Effector memory CD8-positive, alpha-beta T cell (primary cell): ENCODE data around the gene CHAMP1.

Source experiments
- ATAC-seq: fragments of 150-1000 bp; cut with Tn5 transposase; replicated peaks from 2 replicates; pipeline ENCODE4 v1.10.0; 2021; ENCODE audit warnings: mild to moderate bottlenecking, moderate library complexity
- DNase-seq, 3 experiments: peaks; one replicate each; pipeline ENCODE4 v3.0.0; 2021
- H3K27ac Mint-ChIP-seq, 2 donors: one replicate each; pipeline ENCODE4 v1.8.0; 2022; ENCODE audit warnings: mild to moderate bottlenecking in 2 of 2, mixed read lengths in 2 of 2, moderate library complexity in 2 of 2
- H3K27me3 Mint-ChIP-seq, 2 donors: one replicate each; pipeline ENCODE4 v1.8.0; 2022; ENCODE audit warnings: mixed read lengths in 2 of 2
- H3K36me3 Mint-ChIP-seq: one replicate; pipeline ENCODE4 v1.8.0; 2022; ENCODE audit warnings: mild to moderate bottlenecking, moderate library complexity, mixed read lengths; ENCODE audit not compliant: insufficient read depth
- H3K4me1 Mint-ChIP-seq, 2 donors: one replicate each; pipeline ENCODE4 v1.8.0; 2022; ENCODE audit warnings: low read depth in 2 of 2, mixed read lengths in 2 of 2
- H3K4me3 Mint-ChIP-seq, 2 donors: one replicate each; pipeline ENCODE4 v1.8.0; 2022; ENCODE audit warnings: mild to moderate bottlenecking in 2 of 2, mixed read lengths in 2 of 2, moderate library complexity in 2 of 2
- H3K9me3 Mint-ChIP-seq, 2 donors: one replicate each; pipeline ENCODE4 v1.8.0; 2022; ENCODE audit warnings: mixed read lengths in 2 of 2
- total RNA-seq, 9 experiments: gene quantifications; one replicate each; lab custom pipeline; 2026; lab: John Stamatoyannopoulos, UW

CHAMP1 gene, protein sequence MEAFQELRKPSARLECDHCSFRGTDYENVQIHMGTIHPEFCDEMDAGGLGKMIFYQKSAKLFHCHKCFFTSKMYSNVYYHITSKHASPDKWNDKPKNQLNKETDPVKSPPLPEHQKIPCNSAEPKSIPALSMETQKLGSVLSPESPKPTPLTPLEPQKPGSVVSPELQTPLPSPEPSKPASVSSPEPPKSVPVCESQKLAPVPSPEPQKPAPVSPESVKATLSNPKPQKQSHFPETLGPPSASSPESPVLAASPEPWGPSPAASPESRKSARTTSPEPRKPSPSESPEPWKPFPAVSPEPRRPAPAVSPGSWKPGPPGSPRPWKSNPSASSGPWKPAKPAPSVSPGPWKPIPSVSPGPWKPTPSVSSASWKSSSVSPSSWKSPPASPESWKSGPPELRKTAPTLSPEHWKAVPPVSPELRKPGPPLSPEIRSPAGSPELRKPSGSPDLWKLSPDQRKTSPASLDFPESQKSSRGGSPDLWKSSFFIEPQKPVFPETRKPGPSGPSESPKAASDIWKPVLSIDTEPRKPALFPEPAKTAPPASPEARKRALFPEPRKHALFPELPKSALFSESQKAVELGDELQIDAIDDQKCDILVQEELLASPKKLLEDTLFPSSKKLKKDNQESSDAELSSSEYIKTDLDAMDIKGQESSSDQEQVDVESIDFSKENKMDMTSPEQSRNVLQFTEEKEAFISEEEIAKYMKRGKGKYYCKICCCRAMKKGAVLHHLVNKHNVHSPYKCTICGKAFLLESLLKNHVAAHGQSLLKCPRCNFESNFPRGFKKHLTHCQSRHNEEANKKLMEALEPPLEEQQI
- 4.0 to 13.8 (median 6.0) reads per million in 9 experiments for total RNA-seq

- H3K4me3 Mint-ChIP-seq: peak within 1 kb of the TSS; percentile 82 to 96
- H3K4me1 Mint-ChIP-seq: peaks cover 29 to 34% of the 10 kb centered on the region in 2 donors
- H3K9me3 Mint-ChIP-seq: no peaks in the 10 kb centered on the region
- ATAC-seq: peak; percentile 88
- H3K27me3 Mint-ChIP-seq: no peaks in the 10 kb centered on the region
- peak within 1 kb of the TSS; percentile 87 to 94 for H3K27ac Mint-ChIP-seq
- H3K36me3 Mint-ChIP-seq: peaks cover 4% of the 10 kb centered on the region
- peak; percentile 75 to 79 (median 79) for DNase-seq
Observed at GRCh38 chr13:114314074-114314912, at the start of gene CHAMP1. CHAMP1 (plus strand) TSS chr13:114314503; CDS start chr13:114323843, 9,340 bp downstream.

DNA sequence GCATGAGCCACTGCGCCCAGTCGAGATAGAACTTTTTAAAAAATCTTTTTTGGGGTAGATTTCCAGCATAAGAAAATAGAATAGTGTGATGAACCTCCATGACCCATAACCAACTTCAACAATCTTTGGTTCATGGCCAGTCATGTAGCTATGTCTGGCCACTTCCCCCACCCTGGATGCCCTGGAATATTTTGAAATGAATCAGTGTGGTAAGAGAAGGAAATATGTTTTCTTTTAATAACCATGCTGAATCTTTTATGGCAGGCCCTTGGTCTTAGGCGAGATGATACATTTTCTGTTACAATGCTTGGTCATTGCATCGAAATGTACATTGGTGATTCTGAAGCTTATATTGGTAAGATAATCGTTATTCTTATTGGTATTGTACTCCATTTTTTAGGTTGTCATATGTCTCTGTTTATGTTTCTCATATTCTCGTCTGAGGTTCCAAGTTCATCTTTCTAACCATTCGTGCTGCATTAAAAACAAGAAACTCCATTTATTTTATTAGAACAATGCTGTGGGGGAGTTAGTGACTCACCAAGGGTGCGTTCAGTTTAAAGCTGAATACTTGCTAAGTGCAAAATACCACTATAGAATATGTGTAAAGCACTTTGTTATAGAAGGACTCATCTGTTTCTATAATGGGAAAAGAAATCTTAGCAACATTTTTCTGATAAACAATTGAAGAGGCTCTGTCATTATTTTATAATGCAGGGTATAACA is 49.3 kb upstream of the CHAMP1 start:
- H3K27ac Mint-ChIP-seq: peak overlapping the region in 1 of 2 donors; percentile 82
- H3K4me1 Mint-ChIP-seq: peaks cover 57 to 66% of the 10 kb centered on the region in 2 donors
- peaks cover 50% of the 10 kb centered on the region for H3K36me3 Mint-ChIP-seq
- peak overlapping the region; percentile 3 to 22 for H3K4me3 Mint-ChIP-seq
- H3K27me3 Mint-ChIP-seq: no peaks in the 10 kb centered on the region
- no peaks in the 10 kb centered on the region for H3K9me3 Mint-ChIP-seq
- DNase-seq: no peak
- ATAC-seq: no peak

GRCh38 chr13:114266241-114266640 is 48.1 kb upstream of the CHAMP1 start:
- H3K4me1 Mint-ChIP-seq: peaks cover 53 to 57% of the 10 kb centered on the region in 2 donors
- H3K4me3 Mint-ChIP-seq: peak overlapping the region; percentile 47 to 81
- H3K27me3 Mint-ChIP-seq: no peaks in the 10 kb centered on the region
- DNase-seq: no peak
- H3K36me3 Mint-ChIP-seq: peaks cover 43% of the 10 kb centered on the region
- H3K27ac Mint-ChIP-seq: peak overlapping the region; percentile 78 to 82
- ATAC-seq: no peak
- H3K9me3 Mint-ChIP-seq: no peaks in the 10 kb centered on the region

GRCh38 chr13:114268344-114269280 is 45.7 kb upstream of the CHAMP1 start:
- Mint-ChIP-seq H3K4me3 (peak overlapping the region; percentile 72 to 81), H3K36me3 (peaks cover 45% of the 10 kb centered on the region), H3K4me1 (peaks cover 36 to 43% of the 10 kb centered on the region in 2 donors), H3K27me3 (no peaks in the 10 kb centered on the region), H3K27ac (peak overlapping the region; percentile 87 to 89), H3K9me3 (no peaks in the 10 kb centered on the region)
- peak; percentile 10 to 26 (median 10) for DNase-seq
- ATAC-seq: peak; percentile 77

DNA sequence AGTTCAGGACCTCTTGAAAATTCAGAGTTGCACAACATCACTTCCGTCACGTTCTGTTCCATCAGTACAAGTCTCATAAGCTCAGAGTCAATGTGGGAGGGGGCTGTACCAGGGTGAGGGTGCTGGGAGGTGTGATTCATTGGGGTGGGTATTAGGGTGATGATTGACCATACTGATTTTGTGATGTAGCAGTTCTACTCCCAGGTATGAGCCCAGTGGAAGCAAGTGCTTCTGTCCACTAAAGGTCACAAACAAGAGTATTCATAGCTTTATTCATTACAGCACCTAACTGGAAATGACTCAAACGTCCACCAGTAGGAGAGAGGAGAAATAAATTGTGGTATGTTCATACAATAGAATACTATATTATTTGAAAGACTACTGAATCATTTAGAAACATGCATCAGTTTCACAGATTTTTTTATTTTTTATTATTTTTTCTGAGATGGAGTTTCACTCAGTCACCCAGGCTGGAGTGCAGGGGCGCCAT is 45.0 kb upstream of the CHAMP1 start:
- peak overlapping the region; percentile 87 to 89 for H3K27ac Mint-ChIP-seq
- H3K9me3 Mint-ChIP-seq: no peaks in the 10 kb centered on the region
- H3K27me3 Mint-ChIP-seq: no peaks in the 10 kb centered on the region
- ATAC-seq: no peak
- peaks cover 29 to 41% of the 10 kb centered on the region in 2 donors for H3K4me1 Mint-ChIP-seq
- no peak for DNase-seq
- peaks cover 40% of the 10 kb centered on the region for H3K36me3 Mint-ChIP-seq
- peak overlapping the region; percentile 29 to 72 for H3K4me3 Mint-ChIP-seq

GRCh38 chr13:114272977-114273376 is 41.3 kb upstream of the CHAMP1 start:
- Mint-ChIP-seq H3K27me3 (no peaks in the 10 kb centered on the region), H3K36me3 (peaks cover 29% of the 10 kb centered on the region), H3K27ac (no peak overlapping the region), H3K4me1 (peaks cover 20 to 26% of the 10 kb centered on the region in 2 donors), H3K9me3 (no peaks in the 10 kb centered on the region), H3K4me3 (no peak overlapping the region)
- ATAC-seq (no peak), DNase-seq (no peak)

DNA sequence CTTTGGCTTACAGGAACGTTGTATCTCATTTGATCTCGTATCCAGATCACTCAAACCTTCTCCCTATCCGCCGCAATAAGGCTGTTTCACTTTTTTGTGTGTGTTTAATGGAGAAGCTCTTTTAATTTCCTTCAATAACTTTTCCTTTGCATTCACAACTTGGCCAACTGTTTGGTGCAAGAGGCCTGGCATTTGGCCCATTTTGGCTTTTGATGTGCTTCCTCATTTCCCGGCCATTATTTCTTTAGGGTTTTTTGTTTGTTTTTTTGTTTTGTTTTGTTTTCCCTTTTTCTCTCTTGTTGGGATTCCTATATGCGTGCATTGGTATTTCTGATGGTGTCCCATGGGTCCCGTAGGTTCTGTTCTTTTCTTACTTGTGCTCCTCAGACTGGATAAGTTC is 39.0 kb upstream of the CHAMP1 start:
- H3K9me3 Mint-ChIP-seq: no peaks in the 10 kb centered on the region
- H3K27me3 Mint-ChIP-seq: no peaks in the 10 kb centered on the region
- DNase-seq (no peak), ATAC-seq (no peak)
- no peak overlapping the region for H3K4me3 Mint-ChIP-seq
- H3K4me1 Mint-ChIP-seq: peaks cover 16 to 19% of the 10 kb centered on the region in 2 donors
- no peak overlapping the region for H3K27ac Mint-ChIP-seq
- peaks cover 24% of the 10 kb centered on the region for H3K36me3 Mint-ChIP-seq

GRCh38 chr13:114279146-114279545 is 35.2 kb upstream of the CHAMP1 start:
- Mint-ChIP-seq H3K27ac (peak overlapping the region in 1 of 2 donors; percentile 97), H3K36me3 (peaks cover 34% of the 10 kb centered on the region), H3K4me3 (no peak overlapping the region), H3K27me3 (no peaks in the 10 kb centered on the region), H3K4me1 (peaks cover 23 to 34% of the 10 kb centered on the region in 2 donors), H3K9me3 (no peaks in the 10 kb centered on the region)
- ATAC-seq (no peak), DNase-seq (no peak)

- peak overlapping the region; percentile 95 to 97 for H3K27ac Mint-ChIP-seq
- H3K9me3 Mint-ChIP-seq: no peaks in the 10 kb centered on the region
- H3K4me3 Mint-ChIP-seq: peak overlapping the region; percentile 58 to 93
- ATAC-seq: no peak
- H3K36me3 Mint-ChIP-seq: peaks cover 31% of the 10 kb centered on the region
- H3K4me1 Mint-ChIP-seq: peaks cover 23 to 38% of the 10 kb centered on the region in 2 donors
- H3K27me3 Mint-ChIP-seq: no peaks in the 10 kb centered on the region
- no peak for DNase-seq
Observed at GRCh38 chr13:114279758-114280355, 34.4 kb upstream of the CHAMP1 start.

DNA sequence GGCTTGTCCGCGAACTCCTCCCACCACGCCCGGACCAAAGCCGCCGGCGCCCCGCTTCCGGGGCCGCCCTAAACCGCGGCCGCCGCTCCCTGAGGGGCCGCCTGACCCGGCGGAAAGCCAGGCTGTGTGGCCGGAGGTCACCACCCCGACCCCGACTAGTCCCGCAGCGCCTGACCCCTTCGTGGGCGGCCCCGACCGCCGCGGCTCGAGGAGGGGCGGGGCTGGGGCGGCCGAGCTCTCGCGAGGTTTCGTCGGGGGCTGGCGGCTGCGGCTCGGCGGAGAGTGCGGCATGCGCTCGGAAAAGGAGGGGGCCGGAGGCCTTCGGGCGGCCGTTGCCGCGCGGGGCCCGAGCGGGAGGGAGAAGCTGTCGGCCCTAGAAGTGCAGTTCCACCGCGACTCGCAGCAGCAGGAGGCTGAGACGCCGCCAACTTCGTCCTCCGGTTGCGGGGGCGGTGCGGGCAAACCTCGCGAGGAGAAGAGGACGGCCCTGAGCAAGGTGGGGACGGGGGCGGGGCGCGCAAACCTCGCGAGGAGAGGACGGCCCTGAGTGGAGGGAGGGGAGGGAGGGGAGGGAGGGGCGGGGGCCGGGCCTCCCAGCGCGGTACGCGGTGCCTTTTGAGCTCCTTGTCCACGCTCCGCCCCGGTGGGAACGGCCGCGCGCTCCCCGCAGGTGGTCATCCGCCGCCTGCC is 32.8 kb upstream of the CHAMP1 start, which contains the start of gene UPF3A:
Gene UPF3A, plus strand, starts transcription at position 251 of the 690 bp plus-strand sequence. Its CDS starts 39 bp downstream, at position 290.
- H3K9me3 Mint-ChIP-seq: no peaks in the 10 kb centered on the region
- no peaks in the 10 kb centered on the region for H3K27me3 Mint-ChIP-seq
- H3K4me3 Mint-ChIP-seq: peak within 1 kb of the TSS; percentile 87 to 93
- ATAC-seq (peak; percentile 77), DNase-seq (peak; percentile 75 to 86 (median 76))
- H3K4me1 Mint-ChIP-seq: peaks cover 25 to 40% of the 10 kb centered on the region in 2 donors
- H3K36me3 Mint-ChIP-seq: peaks cover 42% of the 10 kb centered on the region
- H3K27ac Mint-ChIP-seq: peak within 1 kb of the TSS; percentile 95 to 97
